Activated T-cell treated with anti-CD3 and anti-CD28 coated beads for 1 hour (primary cell): ENCODE results near the gene BEND6.

Experiments
- DNase-seq: peaks from one replicate; pipeline ENCODE4 v3.0.0-alpha.2; 2020; ENCODE audit warnings: low read depth

The BEND6 gene

GRCh38 chr6:56940977-56941376, 13.9 kb upstream of the BEND6 start:
- DNase-seq = no peak

DNA sequence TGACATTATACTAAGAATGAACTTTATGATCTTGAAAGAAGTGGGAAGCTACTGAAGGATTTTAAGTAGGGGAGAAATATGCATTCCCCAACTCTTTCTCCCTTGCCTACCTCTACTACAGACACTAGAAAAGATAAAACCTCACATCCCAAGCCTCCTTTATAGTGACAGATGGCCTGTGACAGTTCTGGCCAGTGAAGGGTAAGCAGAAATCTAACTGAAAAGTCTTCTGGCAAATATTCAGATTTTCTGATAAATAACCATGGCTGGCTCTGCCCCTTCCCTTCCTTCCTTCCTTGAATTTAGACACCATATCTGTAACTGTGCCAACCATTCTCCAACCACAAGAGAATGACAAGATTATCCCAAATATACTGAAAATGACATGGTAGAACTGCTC, 10.2 kb upstream of the BEND6 start:
- no peak for DNase-seq

GRCh38 chr6:56946368-56946767, 8.5 kb upstream of the BEND6 start:
- DNase-seq = no peak

DNA sequence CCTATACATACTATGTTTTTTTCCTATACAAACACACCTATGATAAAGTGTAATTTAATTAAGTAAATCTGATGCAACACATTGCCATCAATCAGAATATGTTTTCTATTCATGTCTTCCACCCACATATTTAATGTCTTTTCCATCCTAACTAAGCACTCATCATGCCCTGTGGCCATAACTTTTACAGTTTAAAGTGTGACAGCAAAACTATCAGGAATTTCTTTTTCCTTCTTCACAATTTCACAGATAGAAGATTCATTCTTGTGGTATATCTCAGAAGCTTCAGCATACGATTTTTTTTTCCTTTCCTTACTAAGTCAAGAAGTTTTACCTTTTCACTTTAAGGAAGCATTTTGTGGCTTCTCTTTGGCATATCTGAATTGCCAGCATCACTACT, 7.0 kb upstream of the BEND6 start:
- DNase-seq = no peak

GRCh38 chr6:56949265-56949664, 5.6 kb upstream of the BEND6 start:
- no peak for DNase-seq

DNA sequence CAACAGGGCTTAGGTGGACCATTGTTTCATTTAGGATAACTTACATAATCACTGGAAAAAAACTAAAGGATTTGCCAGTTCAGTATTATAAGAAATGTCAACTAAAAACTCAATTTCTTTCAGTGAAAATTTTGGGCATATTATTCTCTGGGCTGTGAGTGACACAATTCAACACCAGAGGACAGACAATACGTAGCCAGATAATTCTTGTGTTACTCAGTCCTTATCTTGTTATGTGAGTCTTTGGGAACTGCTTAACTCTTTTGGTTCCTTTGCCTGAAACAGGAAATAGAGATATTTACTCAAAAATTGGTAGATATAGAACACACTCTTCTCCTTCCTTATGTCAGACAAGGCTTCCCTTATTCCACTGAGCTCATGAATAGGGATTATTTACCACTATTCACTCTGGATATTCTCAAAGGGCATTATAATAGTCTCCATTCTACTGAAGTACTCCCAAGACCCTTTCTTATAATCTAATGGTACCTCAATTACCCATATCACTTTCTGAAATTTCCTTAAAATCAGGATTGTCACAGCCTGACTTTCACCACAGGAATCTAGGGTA, 4.9 kb upstream of the BEND6 start:
- DNase-seq = no peak

DNA sequence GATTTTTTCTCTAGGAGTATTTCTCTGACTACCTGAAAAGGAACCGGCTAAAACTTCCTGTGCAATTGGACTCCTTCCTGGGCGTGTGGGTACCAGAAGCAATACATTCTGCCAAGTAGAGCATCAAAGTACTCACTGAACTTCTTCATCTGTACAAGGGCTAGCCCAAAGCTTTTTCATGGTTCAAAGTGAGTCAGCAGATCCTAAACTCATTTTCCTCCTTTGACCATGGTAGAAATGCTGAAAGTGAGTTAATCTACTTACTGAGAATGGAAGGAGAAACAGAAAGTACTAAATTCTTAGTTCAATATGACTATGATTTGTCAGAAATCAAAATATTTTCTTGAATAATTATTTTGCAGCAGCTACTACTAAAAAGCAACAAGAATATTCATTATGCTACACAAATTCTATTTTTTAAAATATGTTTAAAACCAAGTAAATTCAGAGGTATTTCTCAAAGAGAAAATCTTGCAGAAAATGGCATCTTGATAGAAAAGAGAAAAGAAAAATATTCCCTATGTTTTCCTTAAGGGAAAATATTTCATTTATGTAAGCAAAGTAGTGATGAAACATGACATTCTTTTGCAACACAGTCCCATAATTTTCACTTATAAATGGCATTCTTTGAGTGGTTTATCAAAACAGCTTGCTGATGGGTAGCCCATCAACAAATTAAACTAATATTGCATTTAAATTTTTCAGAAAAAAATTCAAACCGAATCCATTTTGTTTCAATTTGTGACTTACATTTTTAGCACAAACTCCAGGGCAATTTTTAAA, 3.7 kb upstream of the BEND6 start:
- DNase-seq = no peak

DNA sequence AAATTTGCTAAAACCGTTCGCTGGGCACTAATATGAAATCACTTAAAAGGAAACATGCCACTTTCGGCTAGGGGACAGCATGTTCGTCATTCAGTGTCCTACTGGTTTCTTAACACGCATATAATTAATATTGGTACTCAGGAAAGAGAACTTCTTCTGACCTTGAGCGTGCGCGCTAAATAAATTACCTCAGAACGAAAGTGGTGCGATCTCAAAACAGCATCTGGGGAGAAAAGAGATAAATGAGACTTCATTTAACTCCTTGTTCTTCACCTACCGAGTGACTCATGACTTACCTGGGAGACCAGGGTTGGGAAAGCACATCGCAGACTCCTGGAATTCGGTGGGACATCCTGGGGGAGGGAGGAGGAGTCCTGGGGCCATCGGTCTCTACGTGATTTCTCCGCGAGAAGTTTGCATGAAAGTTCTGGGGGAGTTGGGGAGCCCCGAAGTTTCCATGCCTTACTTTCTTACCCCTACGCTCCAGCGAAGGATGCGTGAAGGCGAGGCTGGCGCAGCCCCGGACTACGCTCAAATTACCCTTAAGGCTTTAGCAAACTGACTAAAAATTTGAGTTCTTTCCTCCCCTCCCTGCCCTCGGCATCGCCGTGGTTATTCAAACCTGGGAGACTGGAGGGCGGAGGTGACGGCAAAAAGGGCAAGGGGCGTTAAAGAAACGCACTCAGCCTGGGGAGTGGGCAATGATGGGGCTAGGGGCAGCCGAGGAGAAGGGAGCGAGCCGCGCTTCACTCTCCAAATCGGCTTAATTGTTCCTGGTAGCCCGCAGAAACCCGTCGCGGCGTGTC, 1.1 kb upstream of the BEND6 start:
- DNase-seq = no peak

- peak; percentile 9 for DNase-seq
Observed at GRCh38 chr6:56955171-56956155, 556 bp downstream of the BEND6 start.

DNA sequence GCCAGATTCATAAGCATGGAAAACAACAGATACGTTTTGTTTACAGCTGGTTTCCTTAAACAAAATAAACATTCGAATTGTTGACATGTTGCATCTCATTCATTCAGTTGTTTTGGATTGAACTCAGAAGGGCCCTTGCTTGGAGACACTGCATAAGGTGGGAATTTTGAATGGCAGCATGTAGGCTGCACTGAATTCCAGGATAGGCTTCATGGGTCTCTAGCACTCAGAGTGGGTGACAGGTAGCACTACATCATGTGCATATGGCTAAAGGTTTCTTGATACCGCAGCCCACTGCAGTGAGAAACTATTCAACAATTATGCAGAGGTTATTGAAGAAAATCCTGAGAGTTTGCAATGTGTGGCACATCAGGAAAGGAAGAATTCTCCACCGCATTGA, 1.6 kb downstream of the BEND6 start:
- no peak for DNase-seq

- no peak for DNase-seq
Observed at GRCh38 chr6:56957856-56958255, 2.9 kb downstream of the BEND6 start.

DNA sequence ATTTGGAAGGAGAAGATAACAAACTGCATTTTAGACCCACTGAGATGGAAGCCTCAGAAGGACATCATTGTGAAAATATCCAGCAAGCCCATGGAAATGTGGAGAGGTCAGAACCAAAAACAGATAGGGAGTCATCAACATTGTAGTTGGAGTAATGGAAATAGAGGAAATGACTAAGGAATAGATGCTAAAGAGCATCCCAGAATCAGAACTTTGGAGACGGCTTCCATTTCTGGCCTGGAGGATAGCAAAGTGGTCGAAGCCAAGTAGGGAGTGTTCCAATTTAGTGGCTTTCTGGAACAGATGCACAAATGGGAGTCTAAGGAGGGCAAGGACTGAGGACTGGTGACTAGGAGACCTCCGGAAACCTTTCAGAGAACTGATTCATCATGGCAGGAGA, 3.6 kb downstream of the BEND6 start:
- no peak for DNase-seq

- DNase-seq = no peak
Observed at GRCh38 chr6:56959094-56959493, 4.2 kb downstream of the BEND6 start.

DNA sequence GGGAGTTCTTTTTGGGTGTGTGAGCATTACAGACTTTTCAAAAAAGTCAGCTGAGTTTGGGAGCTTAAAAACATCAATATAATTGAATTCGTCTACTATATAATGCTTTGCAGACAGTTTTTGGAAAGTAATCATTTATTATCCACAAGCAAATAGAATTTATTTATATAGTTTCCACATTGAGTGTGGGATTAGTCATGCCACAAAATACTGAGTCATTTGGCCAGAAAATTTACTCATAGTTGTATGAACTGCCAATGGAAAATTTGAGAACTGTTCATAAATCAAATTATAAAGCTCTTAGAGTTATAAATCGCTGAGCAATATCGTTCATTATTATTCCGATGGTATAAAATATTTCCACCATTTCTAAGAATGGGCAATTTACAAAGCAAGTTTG, 5.0 kb downstream of the BEND6 start:
- DNase-seq = no peak

GRCh38 chr6:56961151-56961550, 6.2 kb downstream of the BEND6 start:
- DNase-seq = no peak

DNA sequence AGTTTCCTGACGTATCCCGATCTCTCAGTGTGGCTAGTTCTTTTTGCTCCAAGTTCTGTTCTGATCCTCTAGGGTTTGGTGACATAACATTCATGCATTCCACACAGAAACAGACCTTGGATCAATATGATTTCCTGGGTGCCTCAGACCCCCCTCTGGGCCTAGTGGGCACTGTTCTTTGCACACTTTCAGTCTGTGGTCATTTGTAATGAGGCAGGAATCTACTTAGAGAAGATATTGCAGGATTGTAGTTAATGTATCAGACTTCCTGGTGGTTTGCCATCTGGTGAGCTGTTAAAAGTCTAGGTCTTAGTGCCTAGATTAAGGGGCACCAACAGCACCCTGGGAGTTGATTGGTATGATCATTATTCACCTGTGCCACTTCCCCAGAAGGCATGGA, 7.5 kb downstream of the BEND6 start:
- no peak for DNase-seq

- no peak for DNase-seq
Observed at GRCh38 chr6:56963043-56963442, 8.1 kb downstream of the BEND6 start.

- no peak for DNase-seq
Observed at GRCh38 chr6:56963793-56964192, 8.9 kb downstream of the BEND6 start.

GRCh38 chr6:56965126-56965525, 10.2 kb downstream of the BEND6 start:
- DNase-seq = no peak

DNA sequence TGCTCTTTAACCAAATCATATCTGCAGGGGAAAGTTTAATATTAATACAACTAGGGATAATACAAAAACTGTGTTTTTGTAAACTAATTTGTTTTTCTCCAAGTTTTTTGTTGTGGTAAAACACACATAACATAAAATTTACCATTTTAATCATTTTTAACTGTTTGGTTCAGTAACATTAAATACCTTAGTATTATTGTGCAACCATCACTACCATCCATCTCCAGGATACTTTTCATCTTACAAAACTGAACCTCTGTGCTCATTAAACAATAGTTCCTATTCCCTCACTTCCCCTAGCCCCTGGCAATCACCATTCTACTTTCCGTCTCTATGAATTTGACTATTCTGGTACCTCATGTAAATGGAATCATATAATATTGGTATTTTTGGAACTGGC, 15.9 kb downstream of the BEND6 start:
- DNase-seq = no peak

- no peak for DNase-seq
Observed at GRCh38 chr6:56977192-56977591, 22.3 kb downstream of the BEND6 start.

GRCh38 chr6:56978530-56978929, 23.6 kb downstream of the BEND6 start:
- no peak for DNase-seq
